H1 (cell line): ENCODE measurements around the gene IAH1. TPM values are rescaled to one million over a fixed set of nuclear protein-coding genes. Genes with fewer than 3 reads are reported as not detected.

Experiments used
- CTCF ChIA-PET: fragments of 300-600 bp; sonication (Branson Sonifier 250); formaldehyde crosslinking; loops from one replicate; lab custom pipeline; 2021; ENCODE audit not compliant: partially characterized antibody; lab: Charles Lee
- POLR2A ChIA-PET: fragments of 300-600 bp; sonication (Branson Sonifier 250); formaldehyde crosslinking; loops from one replicate; lab custom pipeline; 2021; ENCODE audit warnings: inconsistent platforms; ENCODE audit not compliant: partially characterized antibody; lab: Charles Lee
- DNase-seq, 2 experiments: peaks; one replicate each; pipeline versions ENCODE4 v3.0.0 to v3.0.0-alpha.2; 2010 to 2022; ENCODE audit warnings: low spot score in 2 of 2, low read depth in 1 of 2, mixed read lengths in 1 of 2
- FAIRE-seq: peaks from 2 replicates; lab custom pipeline; 2011; peaks lifted over from hg19 to GRCh38; lab: Jason Lieb, UNC
- H2AFZ ChIP-seq: 2 replicates; pipeline ENCODE4 v1.8.1; 2012; ENCODE audit warnings: low read length, inconsistent platforms
- H2AK5ac ChIP-seq: 2 replicates; pipeline ENCODE4 v1.6.1; 2013; ENCODE audit warnings: low read depth, low read length
- H2BK120ac ChIP-seq: replicated peaks from 2 replicates; pipeline ENCODE3; 2013; ENCODE audit warnings: low read depth, low read length, inconsistent platforms
- H2BK12ac ChIP-seq: 2 replicates; pipeline ENCODE4 v1.6.1; 2013; ENCODE audit warnings: low read depth, low read length
- H2BK15ac ChIP-seq: 2 replicates; pipeline ENCODE4 v1.6.1; 2013; ENCODE audit warnings: low read length
- H2BK20ac ChIP-seq: 2 replicates; pipeline ENCODE4 v1.6.1; 2013; ENCODE audit warnings: low read length
- H2BK5ac ChIP-seq: 2 replicates; pipeline ENCODE4 v1.6.1; 2013; ENCODE audit warnings: low read depth, low read length
- H3K14ac ChIP-seq: 2 replicates; pipeline ENCODE4 v1.6.1; 2013; ENCODE audit warnings: inconsistent platforms; ENCODE audit not compliant: insufficient read length
- H3K18ac ChIP-seq: 2 replicates; pipeline ENCODE4 v1.6.1; 2013; ENCODE audit warnings: low read length; ENCODE audit errors: extremely low read depth
- H3K23ac ChIP-seq: 2 replicates; pipeline ENCODE4 v1.6.1; 2013; ENCODE audit warnings: inconsistent platforms; ENCODE audit not compliant: insufficient read length
- H3K23me2 ChIP-seq: 2 replicates; pipeline ENCODE4 v1.6.1; 2013; ENCODE audit warnings: low read depth, low read length
- H3K27ac ChIP-seq: 2 replicates; pipeline ENCODE4 v1.6.1; 2011; ENCODE audit warnings: low read depth, low read length, inconsistent platforms
- H3K27me3 ChIP-seq, 4 experiments: replicated peaks in 1 of 4; 1 replicate in 1 of 4; 2 replicates in 3 of 4; pipeline versions ENCODE4 v1.6.1 to v1.8.1; 2011 to 2013; ENCODE audit warnings: low read length in 3 of 4, mild to moderate bottlenecking in 3 of 4, inconsistent platforms in 2 of 4, mixed read lengths in 2 of 4, moderate library complexity in 1 of 4; ENCODE audit not compliant: control insufficient read depth in 3 of 4, insufficient read depth in 3 of 4; ENCODE audit errors: extremely low read depth in 1 of 4
- H3K36me3 ChIP-seq, 4 experiments: 2 replicates each; pipeline versions ENCODE4 v1.6.1 to v1.8.1; 2011 to 2013; ENCODE audit warnings: mild to moderate bottlenecking in 4 of 4, low read length in 3 of 4, moderate library complexity in 2 of 4, control low read depth in 1 of 4, inconsistent platforms in 1 of 4; ENCODE audit not compliant: insufficient read depth in 4 of 4, control insufficient read depth in 2 of 4
- H3K4ac ChIP-seq: replicated peaks from 2 replicates; pipeline ENCODE3; 2013; ENCODE audit warnings: low read length, low read depth, mixed read lengths, inconsistent platforms; ENCODE audit not compliant: insufficient read length
- H3K4me1 ChIP-seq, 4 experiments: replicated peaks in 1 of 4; 1 replicate in 1 of 4; 2 replicates in 3 of 4; pipeline versions ENCODE4 v1.6.1 to v1.8.1; 2011 to 2013; ENCODE audit warnings: low read length in 3 of 4, inconsistent platforms in 2 of 4, mixed read lengths in 1 of 4; ENCODE audit not compliant: insufficient read depth in 4 of 4, control insufficient read depth in 3 of 4
- H3K4me2 ChIP-seq, 2 experiments: 2 replicates each; pipeline versions ENCODE4 v1.6.1 to v1.8.1; 2011 to 2013; ENCODE audit warnings: low read depth in 2 of 2, low read length in 2 of 2, control low read depth in 1 of 2, inconsistent platforms in 1 of 2, mild to moderate bottlenecking in 1 of 2; ENCODE audit not compliant: insufficient read depth in 1 of 2
- H3K4me3 ChIP-seq, 4 experiments: fragments of 200-600, 300-600 bp in 1 of 4; sonication (generic), shearing (Covaris generic), sonication (Bioruptor Twin) in 1 of 4; 2 replicates each; pipeline versions ENCODE4 v1.5.1 to v1.8.1; 2011 to 2016; ENCODE audit warnings: low read length in 4 of 4, low read depth in 3 of 4, control low read depth in 2 of 4, inconsistent platforms in 2 of 4, mild to moderate bottlenecking in 2 of 4, mixed read lengths in 1 of 4, moderate library complexity in 1 of 4; ENCODE audit not compliant: insufficient read depth in 2 of 4; ENCODE audit errors: extremely low read depth in 1 of 4
- H3K56ac ChIP-seq: replicated peaks from 2 replicates; pipeline ENCODE3; 2013; ENCODE audit warnings: low read depth, mild to moderate bottlenecking, mixed read lengths, low read length, inconsistent platforms; ENCODE audit not compliant: insufficient read length
- H3K79me1 ChIP-seq: 2 replicates; pipeline ENCODE4 v1.6.1; 2013; ENCODE audit warnings: low read depth, low read length, control low read depth
- H3K79me2 ChIP-seq, 2 experiments: 2 replicates each; pipeline versions ENCODE4 v1.6.1 to v1.8.1; 2012 to 2013; ENCODE audit warnings: low read length in 2 of 2, mild to moderate bottlenecking in 2 of 2, inconsistent platforms in 1 of 2; ENCODE audit not compliant: insufficient read depth in 2 of 2, control insufficient read depth in 1 of 2
- H3K9ac ChIP-seq, 4 experiments: replicated peaks in 1 of 4; 1 replicate in 1 of 4; 2 replicates in 3 of 4; pipeline versions ENCODE4 v1.6.1 to v1.8.1; 2011 to 2013; ENCODE audit warnings: low read depth in 3 of 4, low read length in 3 of 4, control low read depth in 2 of 4, mild to moderate bottlenecking in 2 of 4, moderate library complexity in 2 of 4, inconsistent platforms in 1 of 4; ENCODE audit errors: extremely low read depth in 1 of 4
- H3K9me3 ChIP-seq, 2 experiments: 2 replicates each; pipeline versions ENCODE4 v1.6.1 to v1.8.1; 2012 to 2013; ENCODE audit warnings: mild to moderate bottlenecking in 2 of 2, moderate library complexity in 2 of 2, control low read depth in 1 of 2, inconsistent platforms in 1 of 2, low read depth in 1 of 2, low read length in 1 of 2, mixed read lengths in 1 of 2; ENCODE audit not compliant: insufficient read depth in 2 of 2
- H4K20me1 ChIP-seq, 2 experiments: replicated peaks in 1 of 2; 2 replicates each; pipeline versions ENCODE3 to v1.8.1; 2011 to 2013; ENCODE audit warnings: inconsistent platforms in 2 of 2, low read length in 2 of 2, mild to moderate bottlenecking in 1 of 2; ENCODE audit not compliant: insufficient read depth in 2 of 2, control insufficient read depth in 1 of 2
- H4K5ac ChIP-seq: 2 replicates; pipeline ENCODE4 v1.6.1; 2013; ENCODE audit warnings: low read length, low read depth, mixed read lengths, inconsistent platforms; ENCODE audit not compliant: insufficient read length
- H4K8ac ChIP-seq: 2 replicates; pipeline ENCODE4 v1.8.0; 2013; ENCODE audit warnings: mild to moderate bottlenecking, moderate library complexity, low read length, inconsistent platforms; ENCODE audit not compliant: insufficient read depth; ENCODE audit errors: extremely low read depth
- H4K91ac ChIP-seq: replicated peaks from 2 replicates; pipeline ENCODE3; 2013; ENCODE audit warnings: low read length, mixed read lengths, inconsistent platforms; ENCODE audit not compliant: insufficient read length
- ASH2L ChIP-seq: fragments of 200-600, 300-600 bp; sonication (generic); IDR thresholded peaks from one replicate; pipeline ENCODE4 v1.7.1; 2017; ENCODE audit warnings: low read length
- JUND ChIP-seq: IDR thresholded peaks from 2 replicates; pipeline ENCODE4 v1.6.1; 2011; ENCODE audit warnings: mild to moderate bottlenecking, improper control_type of control experiment, low read length
- NRF1 ChIP-seq: IDR thresholded peaks from 2 replicates; pipeline ENCODE4 v1.6.1; 2011; ENCODE audit warnings: mild to moderate bottlenecking, low read depth, low read length, improper control_type of control experiment
- SIN3A ChIP-seq, 2 experiments: IDR thresholded peaks in 1 of 2; conservative IDR thresholded peaks in 1 of 2; 2 replicates each; pipeline ENCODE4 v1.6.1; 2011 to 2012; ENCODE audit warnings: low read length in 2 of 2, improper control_type of control experiment in 1 of 2, low read depth in 1 of 2, mild to moderate bottlenecking in 1 of 2
- SP2 ChIP-seq: IDR thresholded peaks from 2 replicates; pipeline ENCODE4 v1.6.1; 2012; ENCODE audit warnings: mild to moderate bottlenecking, low read length, inconsistent platforms
- SP4 ChIP-seq: IDR thresholded peaks from 2 replicates; pipeline ENCODE4 v1.6.1; 2012; ENCODE audit warnings: low read length, inconsistent platforms
- SUZ12 ChIP-seq: fragments of 200-600 bp; sonication (generic); IDR thresholded peaks from 2 replicates; pipeline ENCODE4 v1.6.1; 2012; ENCODE audit warnings: mild to moderate bottlenecking, inconsistent platforms, low read length, moderate library complexity, mixed read lengths
- WGBS, 2 experiments: shearing (Covaris generic) in 1 of 2; methylation state at CpG; one replicate each; pipeline versions ENCODE4 v1.1.6 to v1.1.7; 2013 to 2015; ENCODE audit warnings: low lambda C conversion rate in 2 of 2, mixed read lengths in 2 of 2, inconsistent platforms in 1 of 2, low coverage in 1 of 2, missing lambda C conversion rate in 1 of 2; ENCODE audit not compliant: insufficient replicate concordance in 2 of 2, insufficient coverage in 1 of 2, insufficient read length in 1 of 2; ENCODE audit errors: extremely low coverage in 1 of 2, missing lambda C conversion rate in 1 of 2; 5-methylcytosine and 5-hydroxymethylcytosine counted together
- polyA plus RNA-seq, 7 experiments: library from polyadenylated mRNA; depleted of rRNA in 3 of 7; stranded (reverse) in 5 of 7; unstranded in 2 of 7; fragments of >200 nt in 5 of 7; fragments of 200-250 nt in 2 of 7; gene quantifications; 1 replicate in 5 of 7; 2 replicates in 1 of 7; 4 replicates in 1 of 7; pipeline versions ENCODE4 v1.2.1 to v1.2.3, GENCODE V29; 2011 to 2013; ENCODE audit warnings: missing spikeins in 2 of 7, mixed read lengths in 2 of 7
- total RNA-seq: library from RNA; stranded (reverse); fragmentation: NEBNext Ultra II Directional; extraction: Animal tissue kit (Norgen Biotek cat#: 25700); gene quantifications from 2 replicates; pipeline ENCODE4 v1.2.1, GENCODE V29; 2021
- TF ChIP-seq, protein P1 (sequence below): IDR thresholded peaks from 2 replicates; pipeline ENCODE4 v1.6.1; 2012; ENCODE audit warnings: inconsistent platforms

Gene IAH1
- total and polyA plus RNA-seq, 2 of the 8 experiments (the other 6 are each of a cell fraction or from before 2014, with no cell fraction given) = 15.1 to 21.5 TPM

DNA sequence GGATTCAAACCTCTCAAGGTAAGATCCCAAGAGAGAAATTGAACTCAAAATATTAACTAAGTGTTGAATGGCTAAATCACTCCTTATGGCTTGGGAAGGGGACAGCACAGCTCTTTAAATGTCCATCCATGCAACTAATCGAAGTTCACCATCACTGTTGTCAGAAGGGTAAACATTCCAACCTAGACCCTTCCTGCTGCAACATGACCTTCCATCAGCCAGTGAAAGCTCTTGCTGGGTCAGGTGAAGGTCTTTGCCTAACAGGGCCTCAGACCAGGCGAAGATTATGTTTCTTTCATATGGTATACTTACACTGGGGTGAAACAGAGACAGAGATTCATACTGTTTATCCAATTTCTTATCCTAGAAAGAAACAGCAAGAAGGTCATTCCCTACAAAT is 16.4 kb downstream of the IAH1 start:
- H3K36me3 ChIP-seq = peaks cover 19 to 74% (median 48%) of the 10 kb centered on the region in 4 experiments

More for the DNA sequence above, 16.4 kb downstream of the IAH1 start:
- Histone ChIP-seq H3K56ac (no peak overlapping the region), H2AFZ (no peak overlapping the region), H3K27ac (no peak overlapping the region), H4K8ac (no peak overlapping the region), H3K4me2 (no peak overlapping the region), H3K4me1 (no peaks in the 10 kb centered on the region), H3K79me2 (no peaks in the 10 kb centered on the region), H4K91ac (no peak overlapping the region), H4K5ac (no peak overlapping the region), H2BK5ac (no peak overlapping the region), H2BK20ac (no peak overlapping the region), H2BK12ac (no peak overlapping the region), H3K4me3 (no peak overlapping the region), H2AK5ac (no peak overlapping the region), H3K14ac (no peak overlapping the region), H4K20me1 (peaks cover 0 to 1% of the 10 kb centered on the region in 2 experiments), H3K4ac (no peak overlapping the region), H3K9ac (no peak overlapping the region), H2BK120ac (no peak overlapping the region), H3K23ac (no peak overlapping the region), H3K27me3 (no peaks in the 10 kb centered on the region), H3K23me2 (no peaks in the 10 kb centered on the region), H3K9me3 (no peaks in the 10 kb centered on the region), H3K18ac (no peak overlapping the region), H2BK15ac (no peak overlapping the region), H3K79me1 (no peaks in the 10 kb centered on the region)
- no peak for DNase-seq
- no peak for TF ChIP-seq JUND
- TF ChIP-seq SP4 = no peak
- no peak for TF ChIP-seq SP2
- no peak for TF ChIP-seq SIN3A (conservative IDR thresholded peaks at IDR 0.05 in 1 of 2, IDR thresholded peaks at IDR 0.05 in 1 of 2; ENCODE audit: low read depth in 1 of 2, low read length in 2 of 2)
- TF ChIP-seq, protein P1, sequence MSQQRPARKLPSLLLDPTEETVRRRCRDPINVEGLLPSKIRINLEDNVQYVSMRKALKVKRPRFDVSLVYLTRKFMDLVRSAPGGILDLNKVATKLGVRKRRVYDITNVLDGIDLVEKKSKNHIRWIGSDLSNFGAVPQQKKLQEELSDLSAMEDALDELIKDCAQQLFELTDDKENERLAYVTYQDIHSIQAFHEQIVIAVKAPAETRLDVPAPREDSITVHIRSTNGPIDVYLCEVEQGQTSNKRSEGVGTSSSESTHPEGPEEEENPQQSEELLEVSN = no peak
- no peak for TF ChIP-seq SUZ12
- TF ChIP-seq ASH2L = no peak
- TF ChIP-seq NRF1 = no peak
- POLR2A ChIA-PET = interaction anchor here (1.2 kb wide), 1 partner anchor 11 kb away, joined by 6 read pairs; no protein-coding TSS in a partner anchor
- FAIRE-seq = no peak
- CTCF ChIA-PET = interaction anchor here (0.6 kb wide), 1 partner anchor 91 kb away, joined by 3 read pairs; no protein-coding TSS in a partner anchor
- WGBS, 2 experiments = 89% methylated on average over 2 of the region's 2 CpGs; no CpG with 5 or more reads in 1 of the 2 experiments
